ENCODE data around the gene ZNF423.

DNA sequence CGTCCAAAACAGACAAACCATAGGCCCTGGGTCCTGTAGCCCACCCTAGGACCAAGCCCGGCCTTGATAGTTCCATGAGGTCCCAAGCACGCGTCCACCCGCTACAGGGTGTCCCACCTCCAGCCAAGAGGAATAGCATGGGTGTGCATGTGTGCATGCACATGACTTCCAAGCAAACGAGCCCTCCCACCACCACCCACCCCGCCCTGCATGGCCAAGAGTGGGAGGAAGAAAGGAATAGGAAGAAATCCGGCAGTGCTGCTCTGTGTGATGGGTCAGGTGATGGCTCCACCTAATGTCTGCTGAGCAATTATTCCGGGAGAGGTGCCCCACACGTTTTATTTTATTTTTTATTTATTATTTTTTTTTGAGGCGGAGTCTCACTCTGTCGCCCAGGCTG is 184.6 kb downstream of the ZNF423 start:
- TF ChIP-seq, protein P1, sequence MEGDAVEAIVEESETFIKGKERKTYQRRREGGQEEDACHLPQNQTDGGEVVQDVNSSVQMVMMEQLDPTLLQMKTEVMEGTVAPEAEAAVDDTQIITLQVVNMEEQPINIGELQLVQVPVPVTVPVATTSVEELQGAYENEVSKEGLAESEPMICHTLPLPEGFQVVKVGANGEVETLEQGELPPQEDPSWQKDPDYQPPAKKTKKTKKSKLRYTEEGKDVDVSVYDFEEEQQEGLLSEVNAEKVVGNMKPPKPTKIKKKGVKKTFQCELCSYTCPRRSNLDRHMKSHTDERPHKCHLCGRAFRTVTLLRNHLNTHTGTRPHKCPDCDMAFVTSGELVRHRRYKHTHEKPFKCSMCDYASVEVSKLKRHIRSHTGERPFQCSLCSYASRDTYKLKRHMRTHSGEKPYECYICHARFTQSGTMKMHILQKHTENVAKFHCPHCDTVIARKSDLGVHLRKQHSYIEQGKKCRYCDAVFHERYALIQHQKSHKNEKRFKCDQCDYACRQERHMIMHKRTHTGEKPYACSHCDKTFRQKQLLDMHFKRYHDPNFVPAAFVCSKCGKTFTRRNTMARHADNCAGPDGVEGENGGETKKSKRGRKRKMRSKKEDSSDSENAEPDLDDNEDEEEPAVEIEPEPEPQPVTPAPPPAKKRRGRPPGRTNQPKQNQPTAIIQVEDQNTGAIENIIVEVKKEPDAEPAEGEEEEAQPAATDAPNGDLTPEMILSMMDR (conservative IDR thresholded peaks at IDR 0.05; ENCODE audit: low read depth in 2 of 2): no peak
- TF ChIP-seq POLR2AphosphoS5 (IDR thresholded peaks at IDR 0.05; ENCODE audit: low read depth): no peak
- TF ChIP-seq EZH2 (IDR thresholded peaks at IDR 0.05; ENCODE audit: low read depth, unreplicated experiment): no peak
- TF ChIP-seq, protein P2, sequence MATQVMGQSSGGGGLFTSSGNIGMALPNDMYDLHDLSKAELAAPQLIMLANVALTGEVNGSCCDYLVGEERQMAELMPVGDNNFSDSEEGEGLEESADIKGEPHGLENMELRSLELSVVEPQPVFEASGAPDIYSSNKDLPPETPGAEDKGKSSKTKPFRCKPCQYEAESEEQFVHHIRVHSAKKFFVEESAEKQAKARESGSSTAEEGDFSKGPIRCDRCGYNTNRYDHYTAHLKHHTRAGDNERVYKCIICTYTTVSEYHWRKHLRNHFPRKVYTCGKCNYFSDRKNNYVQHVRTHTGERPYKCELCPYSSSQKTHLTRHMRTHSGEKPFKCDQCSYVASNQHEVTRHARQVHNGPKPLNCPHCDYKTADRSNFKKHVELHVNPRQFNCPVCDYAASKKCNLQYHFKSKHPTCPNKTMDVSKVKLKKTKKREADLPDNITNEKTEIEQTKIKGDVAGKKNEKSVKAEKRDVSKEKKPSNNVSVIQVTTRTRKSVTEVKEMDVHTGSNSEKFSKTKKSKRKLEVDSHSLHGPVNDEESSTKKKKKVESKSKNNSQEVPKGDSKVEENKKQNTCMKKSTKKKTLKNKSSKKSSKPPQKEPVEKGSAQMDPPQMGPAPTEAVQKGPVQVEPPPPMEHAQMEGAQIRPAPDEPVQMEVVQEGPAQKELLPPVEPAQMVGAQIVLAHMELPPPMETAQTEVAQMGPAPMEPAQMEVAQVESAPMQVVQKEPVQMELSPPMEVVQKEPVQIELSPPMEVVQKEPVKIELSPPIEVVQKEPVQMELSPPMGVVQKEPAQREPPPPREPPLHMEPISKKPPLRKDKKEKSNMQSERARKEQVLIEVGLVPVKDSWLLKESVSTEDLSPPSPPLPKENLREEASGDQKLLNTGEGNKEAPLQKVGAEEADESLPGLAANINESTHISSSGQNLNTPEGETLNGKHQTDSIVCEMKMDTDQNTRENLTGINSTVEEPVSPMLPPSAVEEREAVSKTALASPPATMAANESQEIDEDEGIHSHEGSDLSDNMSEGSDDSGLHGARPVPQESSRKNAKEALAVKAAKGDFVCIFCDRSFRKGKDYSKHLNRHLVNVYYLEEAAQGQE (IDR thresholded peaks at IDR 0.05; ENCODE audit: unreplicated experiment): no peak
- no peak for TF ChIP-seq EZH2phosphoT487 (IDR thresholded peaks at IDR 0.05; ENCODE audit: unreplicated experiment)
- no peak for TF ChIP-seq ZNF331 (CRISPR knock-in tag; IDR thresholded peaks at IDR 0.05; ENCODE audit: low read depth)
- TF ChIP-seq NANOG (IDR thresholded peaks at IDR 0.05; ENCODE audit: borderline replicate concordance): no peak
- no peak for TF ChIP-seq ZNF114 (CRISPR knock-in tag; IDR thresholded peaks at IDR 0.05)
- no peak for TF ChIP-seq CREB1 (CRISPR knock-in tag; IDR thresholded peaks at IDR 0.05; ENCODE audit: low read depth)
